ENCODE data around the gene RET.
"Not testable (repeated sequence)": the region's sequence is repeated elsewhere in the genome, so short reads cannot be mapped to it uniquely, and the experiment has no call there.

Gene RET

GRCh38 chr10:43137717-43138020, 60.8 kb downstream of the RET start:
- Histone ChIP-seq H3K79me2 (ENCODE audit: control insufficient read depth, insufficient read depth, low read length, unreplicated experiment) (peaks cover 59% of the 10 kb centered on the region), H3K27me3 (ENCODE audit: insufficient read depth, low read length) (no peaks in the 10 kb centered on the region), H3K4me1 (ENCODE audit: control insufficient read depth, insufficient read depth, low read length, unreplicated experiment) (peaks cover 21% of the 10 kb centered on the region), H3K36me3 (ENCODE audit: insufficient read depth, low read length) (no peaks in the 10 kb centered on the region), H3K4me3 (ENCODE audit: low read depth, low read length) (peak overlapping the region; percentile 99), H3K27ac (ENCODE audit: low read depth, low read length) (peak overlapping the region; percentile 92), H2AFZ (ENCODE audit: low read length, unreplicated experiment) (peak overlapping the region; percentile 94)

GRCh38 chr10:43138021-43138756, 61.3 kb downstream of the RET start, which contains the start of gene CSGALNACT2:
Gene CSGALNACT2, plus strand, starts transcription at chr10:43138445. Its CDS starts 16,705 bp downstream, at chr10:43155150.
- Histone ChIP-seq H3K27ac (ENCODE audit: low read depth, low read length) (peak within 1 kb of the TSS; percentile 92), H3K4me3 (ENCODE audit: low read depth, low read length) (peak within 1 kb of the TSS; percentile 99), H3K79me2 (ENCODE audit: control insufficient read depth, insufficient read depth, low read length, unreplicated experiment) (peaks cover 64% of the 10 kb centered on the region), H3K27me3 (ENCODE audit: insufficient read depth, low read length) (no peaks in the 10 kb centered on the region), H3K36me3 (ENCODE audit: insufficient read depth, low read length) (no peaks in the 10 kb centered on the region), H3K4me1 (ENCODE audit: control insufficient read depth, insufficient read depth, low read length, unreplicated experiment) (peaks cover 26% of the 10 kb centered on the region), H2AFZ (ENCODE audit: low read length, unreplicated experiment) (peak within 1 kb of the TSS; percentile 94)

- peak overlapping the region; percentile 92 for H3K27ac ChIP-seq (ENCODE audit: low read depth, low read length)
- H3K36me3 ChIP-seq (ENCODE audit: insufficient read depth, low read length), result no peaks in the 10 kb centered on the region
- peak overlapping the region; percentile 99 for H3K4me3 ChIP-seq (ENCODE audit: low read depth, low read length)
- H3K4me1 ChIP-seq (ENCODE audit: control insufficient read depth, insufficient read depth, low read length, unreplicated experiment), result peaks cover 32% of the 10 kb centered on the region
- H3K79me2 ChIP-seq (ENCODE audit: control insufficient read depth, insufficient read depth, low read length, unreplicated experiment), result peaks cover 70% of the 10 kb centered on the region
- H2AFZ ChIP-seq (ENCODE audit: low read length, unreplicated experiment), result peak overlapping the region; percentile 34
- H3K27me3 ChIP-seq (ENCODE audit: insufficient read depth, low read length), result no peaks in the 10 kb centered on the region
These were observed 61.9 kb downstream of the RET start for GRCh38 chr10:43138757-43139241.

GRCh38 chr10:43141421-43141820, 64.6 kb downstream of the RET start:
- no peak overlapping the region for H3K4me3 ChIP-seq (ENCODE audit: low read depth, low read length)
- no peak overlapping the region for H2AFZ ChIP-seq (ENCODE audit: low read length, unreplicated experiment)
- peaks cover 85% of the 10 kb centered on the region for H3K79me2 ChIP-seq (ENCODE audit: control insufficient read depth, insufficient read depth, low read length, unreplicated experiment)
- H3K27ac ChIP-seq (ENCODE audit: low read depth, low read length), result no peak overlapping the region
- H3K36me3 ChIP-seq (ENCODE audit: insufficient read depth, low read length), result no peaks in the 10 kb centered on the region
- H3K4me1 ChIP-seq (ENCODE audit: control insufficient read depth, insufficient read depth, low read length, unreplicated experiment), result peaks cover 38% of the 10 kb centered on the region
- H3K27me3 ChIP-seq (ENCODE audit: insufficient read depth, low read length), result no peaks in the 10 kb centered on the region

GRCh38 chr10:43145311-43145710, 68.4 kb downstream of the RET start:
- peaks cover 11% of the 10 kb centered on the region for H3K36me3 ChIP-seq (ENCODE audit: insufficient read depth, low read length)
- H3K27ac ChIP-seq (ENCODE audit: low read depth, low read length), result no peak overlapping the region
- H3K4me1 ChIP-seq (ENCODE audit: control insufficient read depth, insufficient read depth, low read length, unreplicated experiment), result peaks cover 29% of the 10 kb centered on the region
- H3K27me3 ChIP-seq (ENCODE audit: insufficient read depth, low read length), result no peaks in the 10 kb centered on the region
- H3K79me2 ChIP-seq (ENCODE audit: control insufficient read depth, insufficient read depth, low read length, unreplicated experiment), result peaks cover 88% of the 10 kb centered on the region
- no peak overlapping the region for H2AFZ ChIP-seq (ENCODE audit: low read length, unreplicated experiment)
- no peak overlapping the region for H3K4me3 ChIP-seq (ENCODE audit: low read depth, low read length)

- not testable (repeated sequence) for H3K27me3 ChIP-seq (ENCODE audit: insufficient read depth, low read length); H3K27ac ChIP-seq (ENCODE audit: low read depth, low read length); H3K4me3 ChIP-seq (ENCODE audit: low read depth, low read length); H2AFZ ChIP-seq (ENCODE audit: low read length, unreplicated experiment)
- peaks cover 11% of the 10 kb centered on the region for H3K36me3 ChIP-seq (ENCODE audit: insufficient read depth, low read length)
- H3K79me2 ChIP-seq (ENCODE audit: control insufficient read depth, insufficient read depth, low read length, unreplicated experiment), result peaks cover 88% of the 10 kb centered on the region
- H3K4me1 ChIP-seq (ENCODE audit: control insufficient read depth, insufficient read depth, low read length, unreplicated experiment), result peaks cover 29% of the 10 kb centered on the region
These were observed 69.1 kb downstream of the RET start for GRCh38 chr10:43145936-43146335.

GRCh38 chr10:43151371-43151770, 74.5 kb downstream of the RET start:
- Histone ChIP-seq H3K36me3 (ENCODE audit: insufficient read depth, low read length) (peaks cover 11% of the 10 kb centered on the region), H3K27ac (ENCODE audit: low read depth, low read length) (no peak overlapping the region), H3K4me1 (ENCODE audit: control insufficient read depth, insufficient read depth, low read length, unreplicated experiment) (peaks cover 26% of the 10 kb centered on the region), H2AFZ (ENCODE audit: low read length, unreplicated experiment) (no peak overlapping the region), H3K4me3 (ENCODE audit: low read depth, low read length) (no peak overlapping the region), H3K79me2 (ENCODE audit: control insufficient read depth, insufficient read depth, low read length, unreplicated experiment) (peaks cover 91% of the 10 kb centered on the region), H3K27me3 (ENCODE audit: insufficient read depth, low read length) (no peaks in the 10 kb centered on the region)

- Histone ChIP-seq H3K36me3 (ENCODE audit: insufficient read depth, low read length) (peaks cover under 1% of the 10 kb centered on the region; the same call in 1 of the 2 replicates), H3K27ac (ENCODE audit: low read depth, low read length) (no peak overlapping the region), H3K27me3 (ENCODE audit: insufficient read depth, low read length) (no peaks in the 10 kb centered on the region), H3K4me3 (ENCODE audit: low read depth, low read length) (no peak overlapping the region), H3K79me2 (ENCODE audit: control insufficient read depth, insufficient read depth, low read length, unreplicated experiment) (peaks cover 89% of the 10 kb centered on the region), H3K4me1 (ENCODE audit: control insufficient read depth, insufficient read depth, low read length, unreplicated experiment) (peaks cover 26% of the 10 kb centered on the region), H2AFZ (ENCODE audit: low read length, unreplicated experiment) (no peak overlapping the region)
These were observed 77.0 kb downstream of the RET start for GRCh38 chr10:43153901-43154300.

- peaks cover 81% of the 10 kb centered on the region for H3K79me2 ChIP-seq (ENCODE audit: control insufficient read depth, insufficient read depth, low read length, unreplicated experiment)
- H2AFZ ChIP-seq (ENCODE audit: low read length, unreplicated experiment), result no peak overlapping the region
- H3K27me3 ChIP-seq (ENCODE audit: insufficient read depth, low read length), result no peaks in the 10 kb centered on the region
- H3K4me3 ChIP-seq (ENCODE audit: low read depth, low read length), result no peak overlapping the region
- peaks cover 35% of the 10 kb centered on the region for H3K4me1 ChIP-seq (ENCODE audit: control insufficient read depth, insufficient read depth, low read length, unreplicated experiment)
- no peak overlapping the region for H3K27ac ChIP-seq (ENCODE audit: low read depth, low read length)
- H3K36me3 ChIP-seq (ENCODE audit: insufficient read depth, low read length), result no peaks in the 10 kb centered on the region; the same call in 1 of the 2 replicates
These were observed 78.4 kb downstream of the RET start for GRCh38 chr10:43155221-43155620.

- Histone ChIP-seq H3K27ac (ENCODE audit: low read depth, low read length) (no peak overlapping the region), H3K79me2 (ENCODE audit: control insufficient read depth, insufficient read depth, low read length, unreplicated experiment) (peaks cover 75% of the 10 kb centered on the region), H3K36me3 (ENCODE audit: insufficient read depth, low read length) (no peaks in the 10 kb centered on the region), H3K27me3 (ENCODE audit: insufficient read depth, low read length) (no peaks in the 10 kb centered on the region), H2AFZ (ENCODE audit: low read length, unreplicated experiment) (no peak overlapping the region), H3K4me3 (ENCODE audit: low read depth, low read length) (no peak overlapping the region), H3K4me1 (ENCODE audit: control insufficient read depth, insufficient read depth, low read length, unreplicated experiment) (peaks cover 34% of the 10 kb centered on the region)
These were observed 78.9 kb downstream of the RET start for GRCh38 chr10:43155741-43156140.

Data from ACC112 (cell line).